Esophagus mucosa (tissue), 1 donor: ENCODE results near the gene CTNNA1. TPM values are rescaled to one million over a fixed set of nuclear protein-coding genes. Genes with fewer than 3 reads are reported as not detected.
"Not testable (repeated sequence)": the region's sequence is repeated elsewhere in the genome, so short reads cannot be mapped to it uniquely, and the experiment has no call there.

Experiments
- ATAC-seq: fragments of 200-7000 bp; cut with Tn5 transposase; one replicate; pipeline ENCODE4 v1.9.1; 2020
- total RNA-seq: library from RNA; stranded (reverse); gene quantifications from one replicate; pipeline ENCODE4 v1.2.4, GENCODE V29; 2023
- donor health status: DM: yes; HTN: yes; CAD: no.

Gene CTNNA1
- total RNA-seq, 1 donor from 2014 or later: 332 TPM

GRCh38 chr5:138725818-138726416 lies 27.3 kb upstream of the CTNNA1 start:
- no peak for ATAC-seq

DNA sequence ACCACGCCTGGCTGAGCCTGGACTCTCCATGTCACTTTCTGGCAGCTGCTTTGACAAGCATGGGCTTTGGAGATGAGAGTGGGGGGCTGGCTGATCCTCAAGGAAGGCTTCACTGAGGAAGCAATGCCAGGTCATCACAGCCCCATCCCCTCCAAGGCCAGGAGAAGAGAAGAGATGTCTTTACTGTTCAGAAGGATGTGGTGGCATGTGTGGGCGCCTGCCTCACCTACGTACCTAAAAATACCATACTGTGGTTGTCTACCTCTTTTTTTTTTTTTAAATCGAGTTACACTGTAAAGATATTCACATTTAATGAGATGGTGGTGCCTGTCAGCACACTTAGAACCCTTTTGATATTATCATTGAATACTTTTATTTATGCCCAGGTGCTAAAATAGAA lies 26.4 kb upstream of the CTNNA1 start:
- no peak for ATAC-seq

DNA sequence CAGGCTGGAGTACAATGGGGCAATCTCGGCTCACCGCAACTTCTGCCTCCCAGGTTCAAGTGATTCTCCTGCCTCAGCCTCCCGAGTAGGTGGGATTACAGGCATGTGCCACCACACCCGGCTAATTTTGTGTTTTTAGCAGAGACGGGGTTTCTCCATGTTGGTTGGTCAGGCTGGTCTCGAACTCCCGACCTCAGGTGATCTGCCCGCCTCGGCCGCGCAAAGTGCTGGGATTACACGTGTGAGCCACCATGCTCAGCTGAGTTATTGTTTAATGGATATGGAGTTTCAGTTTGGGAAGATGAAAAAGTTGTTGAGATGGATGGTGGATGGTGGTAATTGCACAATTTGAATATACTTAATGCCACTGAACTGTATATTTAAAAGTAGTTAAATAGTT lies 22.7 kb upstream of the CTNNA1 start:
- not testable (repeated sequence) for ATAC-seq

DNA sequence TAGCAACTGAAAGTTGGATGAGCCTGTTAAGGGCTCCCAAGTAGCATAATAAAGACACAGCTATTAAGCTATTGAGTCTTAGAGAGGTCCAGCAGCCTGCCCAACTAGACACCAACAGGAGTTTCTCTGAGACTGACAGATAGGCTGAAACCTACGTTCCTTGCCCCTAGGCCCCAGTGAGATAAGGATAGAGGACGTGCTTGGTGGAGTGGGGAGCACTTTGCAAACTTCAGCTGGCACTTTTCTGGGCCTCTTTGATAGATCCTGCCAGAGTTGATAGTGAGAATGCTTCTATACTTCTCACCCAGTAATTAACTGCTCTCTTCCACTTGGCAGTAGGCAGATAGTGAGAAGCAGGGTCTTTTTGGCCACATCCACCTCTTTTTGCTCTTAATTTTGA lies 20.8 kb upstream of the CTNNA1 start:
- no peak for ATAC-seq

DNA sequence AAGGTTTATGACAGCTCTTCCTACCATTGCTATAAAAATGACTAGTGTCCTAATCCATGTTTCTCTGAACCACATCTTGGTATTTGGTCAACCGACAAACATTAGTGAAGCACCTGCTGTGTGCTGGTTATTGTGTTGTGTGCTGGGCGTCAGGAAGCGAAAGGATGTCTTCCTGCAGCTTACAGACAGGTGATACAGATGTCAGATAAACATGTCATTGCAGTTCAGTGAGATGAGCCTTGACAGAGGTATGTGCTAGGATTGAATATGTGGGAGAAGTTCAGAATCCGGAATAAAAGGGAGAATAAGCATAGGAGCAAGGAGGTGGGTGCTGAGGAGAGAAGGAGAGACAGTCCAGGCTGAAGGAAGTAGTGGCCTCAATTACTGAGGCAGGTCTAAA lies 20.3 kb upstream of the CTNNA1 start:
- ATAC-seq: no peak

DNA sequence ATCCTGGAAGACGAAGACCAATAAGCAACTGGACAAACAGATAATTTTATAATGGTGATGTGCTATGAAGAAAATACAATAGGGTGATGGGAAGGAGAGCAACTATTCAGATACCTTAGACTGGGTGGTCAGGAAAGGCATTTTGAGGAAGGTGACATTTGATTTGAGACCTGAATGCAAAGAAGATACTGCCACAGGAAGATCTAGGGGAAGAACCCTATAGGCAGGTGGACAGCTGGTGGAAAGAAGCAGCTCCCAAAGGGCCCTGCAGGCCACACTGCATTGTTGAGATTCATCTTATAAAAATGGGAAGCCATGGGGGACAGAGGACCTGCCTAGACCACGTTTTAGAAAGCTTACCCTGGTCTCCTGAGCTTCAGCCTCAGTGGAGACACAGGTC lies 19.7 kb upstream of the CTNNA1 start:
- ATAC-seq: no peak

GRCh38 chr5:138736293-138736692 lies 16.9 kb upstream of the CTNNA1 start:
- peak; percentile 84 for ATAC-seq

DNA sequence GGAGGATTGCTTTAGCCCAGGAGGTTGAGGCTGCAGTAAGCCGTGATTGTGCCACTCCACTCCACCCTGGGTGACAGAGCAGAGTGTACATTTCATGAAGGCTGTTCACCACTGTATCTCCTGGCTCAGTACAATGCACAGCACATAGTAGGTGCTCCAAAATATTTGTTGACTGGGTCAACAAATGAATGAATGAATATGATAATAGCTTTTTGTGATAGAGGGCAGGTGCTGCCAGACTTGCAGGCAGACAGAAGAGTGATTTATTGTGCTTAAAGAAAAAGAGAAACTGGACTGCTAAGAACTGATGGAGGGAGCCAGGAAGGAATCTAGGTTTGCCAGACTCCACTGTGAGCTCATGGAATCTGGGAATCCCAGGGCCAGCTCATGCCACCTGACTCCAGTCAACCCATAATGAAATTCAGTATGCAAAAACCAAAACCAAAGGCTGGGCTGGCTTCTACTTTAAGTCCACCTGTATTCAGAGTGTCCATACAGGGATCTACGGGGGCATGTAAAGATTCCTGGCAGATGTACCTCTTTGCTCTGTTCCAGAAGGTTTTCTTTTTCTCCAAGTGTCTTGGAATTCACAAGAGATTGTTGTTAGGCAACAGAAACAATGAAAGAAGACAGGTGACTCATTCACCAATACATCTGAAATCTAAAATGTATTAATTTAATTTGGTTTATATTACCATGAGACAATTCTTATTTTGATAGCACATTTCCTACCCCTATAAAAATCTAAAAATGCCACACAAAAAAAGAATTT lies 15.5 kb upstream of the CTNNA1 start:
- no peak for ATAC-seq

DNA sequence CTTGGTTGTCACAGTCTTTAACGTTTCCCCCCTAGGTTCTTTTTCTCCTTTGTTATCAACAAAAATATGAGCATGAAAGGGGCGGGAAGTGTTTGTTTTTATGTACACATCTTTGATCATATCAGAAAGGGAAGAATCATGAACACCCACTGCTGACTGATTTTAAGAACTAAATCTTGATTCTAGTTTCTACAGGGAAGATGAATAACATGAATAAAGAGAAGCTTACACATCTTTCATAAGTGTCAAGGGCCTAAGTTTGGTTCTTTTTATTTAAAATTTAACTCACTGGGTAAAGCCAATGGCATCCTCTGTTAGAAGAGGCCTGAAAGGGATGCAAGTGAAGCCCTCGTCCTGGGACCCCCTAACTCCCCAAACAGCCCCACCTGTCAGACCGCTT lies 14.8 kb upstream of the CTNNA1 start:
- ATAC-seq: no peak

DNA sequence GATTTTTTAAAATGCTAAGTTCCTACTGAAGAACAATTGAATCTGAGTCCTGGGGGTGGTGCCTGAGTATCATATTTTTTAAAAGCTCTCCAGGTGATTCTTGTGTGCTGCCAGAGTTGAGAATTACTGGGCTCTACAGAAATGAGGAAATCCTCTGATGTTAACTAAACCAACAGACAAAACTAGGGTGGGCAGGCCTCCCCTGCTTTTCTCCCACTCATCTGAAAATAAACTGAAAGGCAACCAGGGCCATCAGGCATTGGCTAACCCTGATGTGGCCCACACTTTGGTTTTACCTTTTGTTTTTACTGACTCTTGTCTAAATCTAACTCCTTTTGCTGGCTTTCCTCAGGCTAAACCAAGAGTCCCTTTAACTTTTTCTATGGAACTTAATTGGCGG lies 13.3 kb upstream of the CTNNA1 start:
- no peak for ATAC-seq

DNA sequence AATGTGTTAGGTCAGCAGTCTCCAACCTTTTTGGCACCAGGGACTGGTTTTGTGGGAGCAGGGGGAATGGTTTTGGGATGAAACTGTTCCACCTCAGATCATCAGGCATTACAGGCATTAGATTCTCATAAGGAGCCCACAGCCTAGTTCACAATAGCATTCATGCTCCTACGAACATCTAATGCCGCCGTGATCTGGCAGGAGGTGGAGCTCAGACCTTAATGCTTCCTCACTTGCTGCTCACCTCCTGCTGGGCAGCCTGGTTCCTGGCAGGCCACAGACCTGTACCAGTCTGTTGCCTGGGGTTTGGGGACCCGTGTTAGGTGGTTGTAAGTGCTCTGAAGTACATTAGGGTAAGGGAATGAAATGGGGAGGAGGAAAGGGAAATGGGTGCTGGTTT lies 9.7 kb upstream of the CTNNA1 start:
- ATAC-seq: no peak

- peak; percentile 19 for ATAC-seq
Measured at GRCh38 chr5:138745268-138745667, 8.0 kb upstream of the CTNNA1 start.

- ATAC-seq: no peak
Measured at GRCh38 chr5:138748630-138749081, 4.6 kb upstream of the CTNNA1 start.

GRCh38 chr5:138751344-138751743 lies 1.9 kb upstream of the CTNNA1 start:
- not testable (repeated sequence) for ATAC-seq

GRCh38 chr5:138752341-138752950 lies 779 bp upstream of the CTNNA1 start:
- no peak for ATAC-seq

- peak; percentile 57 for ATAC-seq
Measured at GRCh38 chr5:138753794-138754698, 821 bp downstream of the CTNNA1 start.

DNA sequence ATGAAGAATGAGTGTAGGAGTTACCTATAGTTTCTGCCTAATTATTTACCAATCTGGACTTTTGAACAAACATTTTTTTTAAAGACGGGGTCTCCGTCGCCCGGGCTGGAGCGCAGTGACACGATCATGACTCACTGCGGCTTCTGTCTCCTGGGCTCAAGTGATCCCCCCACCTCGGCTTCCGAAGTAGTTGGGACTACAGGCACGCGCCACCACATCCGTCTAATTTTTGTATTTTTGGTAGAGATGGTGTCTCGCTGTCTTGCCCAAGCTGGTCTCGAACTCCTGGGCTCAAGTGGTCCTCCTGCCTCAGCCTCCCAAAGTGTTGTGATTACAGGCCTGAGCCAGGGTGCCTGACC lies 1.5 kb downstream of the CTNNA1 start:
- ATAC-seq: no peak

- ATAC-seq: no peak
Measured at GRCh38 chr5:138755084-138755748, 2.0 kb downstream of the CTNNA1 start.

- ATAC-seq: no peak
Measured at GRCh38 chr5:138757061-138757776, 4.0 kb downstream of the CTNNA1 start.

- no peak for ATAC-seq
Measured at GRCh38 chr5:138760448-138761110, 7.4 kb downstream of the CTNNA1 start.

GRCh38 chr5:138761115-138761514 lies 7.9 kb downstream of the CTNNA1 start:
- not testable (repeated sequence) for ATAC-seq
